IMR-90 (cell line): ENCODE data around the gene CHIT1. TPM values are rescaled to one million over a fixed set of nuclear protein-coding genes. Genes with fewer than 3 reads are reported as not detected.

Source experiments
- ATAC-seq: fragments of 200-7000 bp; cut with Tn5 transposase; 2 replicates; pipeline ENCODE4 v1.9.1; 2020; ENCODE audit warnings: low read depth, mild to moderate bottlenecking, moderate library complexity
- BruUV-seq: library from RNA; stranded (reverse); fragments of 400-500 nt; replicated peaks from 2 replicates; lab custom pipeline; 2021; lab: Mats Ljungman, UMichigan
- CTCF ChIA-PET: fragments of 300-600 bp; formaldehyde crosslinking; extraction: SDS; loops from one replicate; lab custom pipeline; 2021; ENCODE audit warnings: antibody characterized with exemption; lab: Yijun Ruan, JAX
- POLR2A ChIA-PET: fragments of 300-600 bp; sonication (Branson Sonifier 250); formaldehyde crosslinking; loops from one replicate; lab custom pipeline; 2022; ENCODE audit warnings: antibody characterized with exemption; ENCODE audit not compliant: unreplicated experiment; lab: Charles Lee
- DNase-seq: peaks from one replicate; pipeline ENCODE4 v3.0.0; 2013
- H2AFZ ChIP-seq: replicated peaks from 2 replicates; pipeline ENCODE3; 2013; ENCODE audit warnings: low read length, mild to moderate bottlenecking; ENCODE audit not compliant: poor library complexity
- H2AK5ac ChIP-seq: 2 replicates; pipeline ENCODE4 v1.6.1; 2013; ENCODE audit warnings: low read depth, low read length, inconsistent platforms
- H2AK9ac ChIP-seq: replicated peaks from 2 replicates; pipeline ENCODE3; 2013; ENCODE audit warnings: mild to moderate bottlenecking, low read depth, low read length, moderate library complexity; ENCODE audit not compliant: poor library complexity
- H2BK120ac ChIP-seq: 2 replicates; pipeline ENCODE4 v1.6.1; 2013; ENCODE audit warnings: low read depth, low read length, inconsistent platforms
- H2BK15ac ChIP-seq: 3 replicates; pipeline ENCODE4 v1.6.1; 2013; ENCODE audit warnings: low read depth, low read length, inconsistent platforms
- H2BK20ac ChIP-seq: 2 replicates; pipeline ENCODE4 v1.6.1; 2013; ENCODE audit warnings: low read depth, mild to moderate bottlenecking, inconsistent platforms, low read length, moderate library complexity
- H2BK5ac ChIP-seq: 2 replicates; pipeline ENCODE4 v1.6.1; 2013; ENCODE audit warnings: mild to moderate bottlenecking, low read depth, low read length, inconsistent platforms; ENCODE audit not compliant: poor library complexity, severe bottlenecking
- H3K14ac ChIP-seq: replicated peaks from 2 replicates; pipeline ENCODE4 v1.6.1; 2013; ENCODE audit warnings: low read depth, low read length, inconsistent platforms
- H3K18ac ChIP-seq: 2 replicates; pipeline ENCODE4 v1.6.1; 2013; ENCODE audit warnings: low read depth, low read length, control low read depth
- H3K23ac ChIP-seq: 2 replicates; pipeline ENCODE4 v1.6.1; 2013; ENCODE audit warnings: low read depth, low read length, inconsistent platforms
- H3K27ac ChIP-seq: 2 replicates; pipeline ENCODE4 v1.5.1; 2013; ENCODE audit warnings: mild to moderate bottlenecking, control low read depth, low read length; ENCODE audit not compliant: insufficient read depth
- H3K27me3 ChIP-seq: 2 replicates; pipeline ENCODE4 v1.6.1; 2013; ENCODE audit warnings: low read length; ENCODE audit not compliant: control insufficient read depth, insufficient read depth
- H3K36me3 ChIP-seq: 2 replicates; pipeline ENCODE4 v1.6.1; 2013; ENCODE audit warnings: low read length, mixed read lengths; ENCODE audit not compliant: control insufficient read depth, insufficient read depth
- H3K4ac ChIP-seq: 2 replicates; pipeline ENCODE4 v1.6.1; 2013; ENCODE audit warnings: low read depth, low read length, inconsistent platforms
- H3K4me1 ChIP-seq: 2 replicates; pipeline ENCODE4 v1.6.1; 2013; ENCODE audit warnings: low read length, mixed read lengths; ENCODE audit not compliant: control insufficient read depth, insufficient read depth
- H3K4me2 ChIP-seq: 2 replicates; pipeline ENCODE4 v1.6.1; 2013; ENCODE audit warnings: low read depth, mild to moderate bottlenecking, control low read depth, low read length, moderate library complexity
- H3K4me3 ChIP-seq: 2 replicates; pipeline ENCODE4 v1.5.1; 2013; ENCODE audit warnings: low read depth, mild to moderate bottlenecking, control low read depth, low read length, moderate library complexity; ENCODE audit not compliant: insufficient read depth
- H3K56ac ChIP-seq: 2 replicates; pipeline ENCODE4 v1.6.1; 2013; ENCODE audit warnings: low read length, inconsistent platforms; ENCODE audit not compliant: insufficient read depth; ENCODE audit errors: extremely low read depth
- H3K79me1 ChIP-seq, 2 experiments: 2 replicates each; pipeline ENCODE4 v1.6.1; 2013; ENCODE audit warnings: low read length in 2 of 2, inconsistent platforms in 1 of 2, low read depth in 1 of 2
- H3K9ac ChIP-seq: 2 replicates; pipeline ENCODE4 v1.6.1; 2013; ENCODE audit warnings: low read depth, low read length, control low read depth
- H3K9me1 ChIP-seq: 2 replicates; pipeline ENCODE4 v1.6.1; 2013; ENCODE audit warnings: low read length, inconsistent platforms; ENCODE audit not compliant: insufficient read depth
- H3K9me3 ChIP-seq: 2 replicates; pipeline ENCODE4 v1.6.1; 2013; ENCODE audit warnings: low read length; ENCODE audit not compliant: control insufficient read depth, insufficient read depth
- H4K20me1 ChIP-seq: 2 replicates; pipeline ENCODE4 v1.6.1; 2013; ENCODE audit warnings: low read length, inconsistent platforms; ENCODE audit not compliant: insufficient read depth
- H4K5ac ChIP-seq: 2 replicates; pipeline ENCODE4 v1.6.1; 2013; ENCODE audit warnings: mild to moderate bottlenecking, low read depth, low read length, control low read depth
- H4K8ac ChIP-seq, 2 experiments: 2 replicates each; pipeline ENCODE4 v1.6.1; 2013; ENCODE audit warnings: low read depth in 2 of 2, low read length in 2 of 2, control low read depth in 1 of 2, inconsistent platforms in 1 of 2
- H4K91ac ChIP-seq: 2 replicates; pipeline ENCODE4 v1.6.1; 2013; ENCODE audit warnings: low read depth, low read length, inconsistent platforms; ENCODE audit not compliant: insufficient read depth
- BHLHE40 ChIP-seq: fragments of 150-350 bp; IDR thresholded peaks from 2 replicates; pipeline ENCODE4 v1.6.1; 2016; ENCODE audit warnings: mild to moderate bottlenecking, low read depth, low read length
- CEBPB ChIP-seq: IDR thresholded peaks from 2 replicates; pipeline ENCODE4 v1.6.1; 2012; ENCODE audit warnings: low read depth, low read length, improper control_type of control experiment
- CHD1 ChIP-seq: IDR thresholded peaks from 2 replicates; pipeline ENCODE4 v1.6.1; 2012; ENCODE audit warnings: low read depth, low read length, improper control_type of control experiment
- FOS ChIP-seq: fragments of 150-350 bp; IDR thresholded peaks from 2 replicates; pipeline ENCODE4 v1.6.1; 2016; ENCODE audit warnings: low read depth, low read length
- MAFK ChIP-seq: IDR thresholded peaks from 2 replicates; pipeline ENCODE4 v1.6.1; 2012; ENCODE audit warnings: low read depth, low read length, improper control_type of control experiment
- MAZ ChIP-seq: IDR thresholded peaks from 2 replicates; pipeline ENCODE4 v1.6.1; 2012; ENCODE audit warnings: low read depth, mild to moderate bottlenecking, low read length, improper control_type of control experiment, moderate library complexity, borderline replicate concordance
- MXI1 ChIP-seq: IDR thresholded peaks from 2 replicates; pipeline ENCODE4 v1.6.1; 2012; ENCODE audit warnings: low read depth, mild to moderate bottlenecking, low read length, moderate library complexity, borderline replicate concordance
- NFE2L2 ChIP-seq: fragments of 150-350 bp; IDR thresholded peaks from 2 replicates; pipeline ENCODE4 v1.6.1; 2016; ENCODE audit warnings: low read depth, mild to moderate bottlenecking, low read length
- POLR2A ChIP-seq: IDR thresholded peaks from 2 replicates; pipeline ENCODE4 v1.6.1; 2012; ENCODE audit warnings: mild to moderate bottlenecking, low read depth, low read length
- RAD21 ChIP-seq: IDR thresholded peaks from 2 replicates; pipeline ENCODE4 v1.6.1; 2012; ENCODE audit warnings: low read length, improper control_type of control experiment
- RFX5 ChIP-seq: IDR thresholded peaks from 2 replicates; pipeline ENCODE4 v1.8.0; 2012; ENCODE audit warnings: low read depth, mild to moderate bottlenecking, low read length, moderate library complexity
- SMC3 ChIP-seq: fragments of 150-350 bp; IDR thresholded peaks from 2 replicates; pipeline ENCODE4 v1.6.1; 2016; ENCODE audit warnings: low read depth, mild to moderate bottlenecking, antibody characterized with exemption, low read length, moderate library complexity
- WGBS, 2 experiments: methylation state at CpG; one replicate each; pipeline versions ENCODE4 v1.1.5 to v1.1.7; 2013; ENCODE audit warnings: missing lambda C conversion rate in 2 of 2; ENCODE audit not compliant: insufficient read length in 1 of 2; ENCODE audit errors: extremely low coverage in 2 of 2; 5-methylcytosine and 5-hydroxymethylcytosine counted together
- dilution Hi-C: fragments of 300-500 bp; cut with HindIII; formaldehyde crosslinking; loops from one replicate; pipeline ENCODE4 v1.14.3; 2018; ENCODE audit warnings: low sequenced_read_pairs; ENCODE audit not compliant: unreplicated experiment
- in situ Hi-C: fragments of 300-500 bp; cut with MboI; formaldehyde crosslinking; loops from 3 replicates; pipeline ENCODE4 v1.14.3; 2019; ENCODE audit warnings: low sequenced_read_pairs, inconsistent platforms, mixed read lengths
- intact Hi-C: fragments of 100-400 bp; cut with micrococcal nuclease; formaldehyde crosslinking; loops from 2 replicates; pipeline ENCODE4 v1.10.0; 2022
- polyA plus RNA-seq, 3 experiments: library from polyadenylated mRNA; depleted of rRNA; stranded (reverse); fragments of >200 nt; gene quantifications; 2 replicates each; pipeline ENCODE4 v1.2.3, GENCODE V29; 2012; ENCODE audit warnings: low replicate concordance in 1 of 3
- total RNA-seq: library from RNA; depleted of rRNA; stranded (reverse); fragments of >200 nt; gene quantifications from 2 replicates; pipeline ENCODE4 v1.2.3, GENCODE V29; 2012
- TF ChIP-seq, protein P1 (sequence below): conservative IDR thresholded peaks from 2 replicates; pipeline ENCODE4 v1.5.1; 2012; ENCODE audit warnings: mild to moderate bottlenecking, low read depth, low read length, improper control_type of control experiment
- TF ChIP-seq, protein P2 (sequence below): fragments of 150-350 bp; IDR thresholded peaks from 2 replicates; pipeline ENCODE4 v1.6.1; 2017; ENCODE audit warnings: mild to moderate bottlenecking, antibody characterized with exemption, low read length, low read depth
- TF ChIP-seq, protein P3 (sequence below): fragments of 150-350 bp; IDR thresholded peaks from 2 replicates; pipeline ENCODE4 v1.6.1; 2016; ENCODE audit warnings: low read depth, mild to moderate bottlenecking, low read length, moderate library complexity, borderline replicate concordance

The CHIT1 gene
- total and polyA plus RNA-seq, 2 of the 4 experiments (the other 2 are of a cell fraction) = not detected

DNA sequence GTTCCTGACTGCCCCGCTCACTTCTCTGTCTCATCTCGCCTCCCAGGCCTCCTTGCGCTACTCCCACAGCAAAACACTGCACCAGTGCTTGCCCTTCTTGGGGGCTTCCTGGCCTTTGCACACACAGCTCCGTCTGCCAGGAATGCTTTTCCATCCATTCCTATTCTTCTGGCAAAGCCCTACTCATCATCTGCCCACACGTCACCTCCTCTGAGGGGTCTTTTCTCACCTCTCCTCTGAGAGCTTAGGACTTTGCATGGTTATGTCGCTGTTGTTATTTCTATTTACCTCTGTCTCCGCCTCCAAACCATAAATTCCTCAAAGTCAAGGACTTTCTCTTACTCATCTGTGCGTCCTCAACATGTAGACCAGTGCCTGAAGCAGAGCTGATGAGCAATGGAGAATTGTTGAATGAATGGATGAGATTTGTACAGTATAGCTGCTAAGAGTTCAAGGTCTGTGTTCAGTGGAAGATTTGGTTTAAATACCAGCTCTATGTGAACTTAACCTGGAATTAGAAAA lies 49.5 kb upstream of the CHIT1 start:
- Histone ChIP-seq H2BK20ac (no peak overlapping the region), H3K4me1 (peaks cover 9% of the 10 kb centered on the region; the same call in 1 of the 2 replicates), H2BK15ac (no peak overlapping the region), H2AK9ac (no peak overlapping the region), H2AK5ac (no peak overlapping the region), H3K18ac (no peak overlapping the region), H3K4me3 (no peak overlapping the region), H2BK5ac (peak overlapping the region; percentile 25), H3K4me2 (peak overlapping the region; percentile 27), H4K20me1 (no peaks in the 10 kb centered on the region), H3K27ac (peak overlapping the region; percentile 39; the same call in 1 of the 2 replicates), H3K9me1 (no peaks in the 10 kb centered on the region; the same call in 1 of the 2 replicates), H2AFZ (peak overlapping the region; percentile 91), H3K36me3 (no peaks in the 10 kb centered on the region), H4K5ac (no peak overlapping the region), H4K91ac (no peak overlapping the region), H3K14ac (peak overlapping the region; percentile 63), H3K27me3 (peaks cover 4% of the 10 kb centered on the region), H3K56ac (no peak overlapping the region), H3K9ac (0 out of 2 replicates have a peak overlapping the region, but pooled peaks have one; percentile 12), H3K79me1 (no peaks in the 10 kb centered on the region), H4K8ac (peak overlapping the region; percentile 22 to 82; a peak in 2 of 4 replicates), H3K9me3 (no peaks in the 10 kb centered on the region), H2BK120ac (0 out of 2 replicates have a peak overlapping the region, but pooled peaks have one; percentile 3), H3K4ac (peak overlapping the region; percentile 17), H3K23ac (no peak overlapping the region)
- ChIA-PET CTCF (interaction anchor here (0.8 to 2.2 kb wide), 3 partner anchors 9 to 239 kb away, joined by 4 to 10 read pairs (median 4); no protein-coding TSS in a partner anchor), POLR2A (interaction anchor here (0.8 kb wide), 1 partner anchor 28 kb away, joined by 3 read pairs; no protein-coding TSS in a partner anchor)
- WGBS, 2 experiments = 18% methylated on average over 5 of the region's 8 CpGs; no CpG with 5 or more reads in 1 of the 2 experiments
- dilution Hi-C loops = no loop called here
- no peak for DNase-seq
- no peak for ATAC-seq
- TF ChIP-seq CEBPB (no peak), MAFK (no peak), RFX5 (no peak), SMC3 (no peak), FOS (no peak), CHD1 (no peak), RAD21 (no peak), MXI1 (no peak), NFE2L2 (no peak), BHLHE40 (no peak), POLR2A (no peak; the same call in 1 of the 2 replicates), MAZ (no peak)
- TF ChIP-seq, protein P1, sequence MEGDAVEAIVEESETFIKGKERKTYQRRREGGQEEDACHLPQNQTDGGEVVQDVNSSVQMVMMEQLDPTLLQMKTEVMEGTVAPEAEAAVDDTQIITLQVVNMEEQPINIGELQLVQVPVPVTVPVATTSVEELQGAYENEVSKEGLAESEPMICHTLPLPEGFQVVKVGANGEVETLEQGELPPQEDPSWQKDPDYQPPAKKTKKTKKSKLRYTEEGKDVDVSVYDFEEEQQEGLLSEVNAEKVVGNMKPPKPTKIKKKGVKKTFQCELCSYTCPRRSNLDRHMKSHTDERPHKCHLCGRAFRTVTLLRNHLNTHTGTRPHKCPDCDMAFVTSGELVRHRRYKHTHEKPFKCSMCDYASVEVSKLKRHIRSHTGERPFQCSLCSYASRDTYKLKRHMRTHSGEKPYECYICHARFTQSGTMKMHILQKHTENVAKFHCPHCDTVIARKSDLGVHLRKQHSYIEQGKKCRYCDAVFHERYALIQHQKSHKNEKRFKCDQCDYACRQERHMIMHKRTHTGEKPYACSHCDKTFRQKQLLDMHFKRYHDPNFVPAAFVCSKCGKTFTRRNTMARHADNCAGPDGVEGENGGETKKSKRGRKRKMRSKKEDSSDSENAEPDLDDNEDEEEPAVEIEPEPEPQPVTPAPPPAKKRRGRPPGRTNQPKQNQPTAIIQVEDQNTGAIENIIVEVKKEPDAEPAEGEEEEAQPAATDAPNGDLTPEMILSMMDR = no peak
- TF ChIP-seq, protein P2, sequence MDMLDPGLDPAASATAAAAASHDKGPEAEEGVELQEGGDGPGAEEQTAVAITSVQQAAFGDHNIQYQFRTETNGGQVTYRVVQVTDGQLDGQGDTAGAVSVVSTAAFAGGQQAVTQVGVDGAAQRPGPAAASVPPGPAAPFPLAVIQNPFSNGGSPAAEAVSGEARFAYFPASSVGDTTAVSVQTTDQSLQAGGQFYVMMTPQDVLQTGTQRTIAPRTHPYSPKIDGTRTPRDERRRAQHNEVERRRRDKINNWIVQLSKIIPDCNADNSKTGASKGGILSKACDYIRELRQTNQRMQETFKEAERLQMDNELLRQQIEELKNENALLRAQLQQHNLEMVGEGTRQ = no peak
- TF ChIP-seq, protein P3, sequence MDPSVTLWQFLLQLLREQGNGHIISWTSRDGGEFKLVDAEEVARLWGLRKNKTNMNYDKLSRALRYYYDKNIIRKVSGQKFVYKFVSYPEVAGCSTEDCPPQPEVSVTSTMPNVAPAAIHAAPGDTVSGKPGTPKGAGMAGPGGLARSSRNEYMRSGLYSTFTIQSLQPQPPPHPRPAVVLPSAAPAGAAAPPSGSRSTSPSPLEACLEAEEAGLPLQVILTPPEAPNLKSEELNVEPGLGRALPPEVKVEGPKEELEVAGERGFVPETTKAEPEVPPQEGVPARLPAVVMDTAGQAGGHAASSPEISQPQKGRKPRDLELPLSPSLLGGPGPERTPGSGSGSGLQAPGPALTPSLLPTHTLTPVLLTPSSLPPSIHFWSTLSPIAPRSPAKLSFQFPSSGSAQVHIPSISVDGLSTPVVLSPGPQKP = no peak
- BruUV-seq = no TSS peak
- intact Hi-C loops = no loop called here
- in situ Hi-C loops = loop anchor here (10.0 kb wide), 1 partner anchor 166 kb away; no protein-coding TSS in a partner anchor
